Stimulated activated CD8-positive, alpha-beta memory T cell treated with anti-CD3 and anti-CD28 coated beads, Interleukin-7, amount 100 ng/mL, for 24 hours (primary cell): ENCODE data around the gene MPV17L2.

Experiments used
- DNase-seq: peaks from one replicate; pipeline ENCODE4 v3.0.0-alpha.2; 2020; ENCODE audit warnings: low read depth

The MPV17L2 gene

DNA sequence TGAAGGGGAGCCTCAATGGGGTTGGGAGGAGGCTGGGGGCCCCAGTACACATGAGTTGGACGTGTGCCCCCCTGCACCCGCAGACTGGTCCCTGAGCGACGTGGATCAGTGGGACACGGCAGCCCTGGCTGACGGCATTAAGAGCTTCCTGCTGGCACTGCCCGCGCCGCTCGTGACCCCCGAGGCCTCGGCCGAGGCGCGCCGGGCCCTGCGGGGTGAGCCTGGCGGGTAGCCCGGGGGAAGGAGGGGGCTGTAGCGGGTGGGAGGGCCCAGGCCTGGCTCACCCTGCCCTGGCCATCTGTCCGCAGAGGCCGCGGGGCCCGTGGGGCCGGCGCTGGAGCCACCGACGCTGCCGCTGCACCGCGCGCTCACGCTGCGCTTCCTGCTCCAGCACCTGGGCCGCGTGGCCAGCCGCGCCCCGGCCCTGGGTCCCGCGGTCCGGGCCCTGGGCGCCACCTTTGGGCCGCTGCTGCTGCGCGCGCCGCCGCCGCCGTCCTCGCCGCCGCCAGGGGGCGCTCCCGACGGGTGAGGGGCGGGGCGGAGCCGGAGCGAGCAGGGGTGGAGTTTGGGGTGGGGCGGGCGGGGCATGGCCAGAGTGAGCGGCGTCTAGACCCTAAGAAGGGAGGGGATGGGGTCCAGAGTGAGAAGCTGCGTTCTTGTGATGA lies 31.9 kb upstream of the MPV17L2 start:
- DNase-seq, result peak; percentile 56

DNA sequence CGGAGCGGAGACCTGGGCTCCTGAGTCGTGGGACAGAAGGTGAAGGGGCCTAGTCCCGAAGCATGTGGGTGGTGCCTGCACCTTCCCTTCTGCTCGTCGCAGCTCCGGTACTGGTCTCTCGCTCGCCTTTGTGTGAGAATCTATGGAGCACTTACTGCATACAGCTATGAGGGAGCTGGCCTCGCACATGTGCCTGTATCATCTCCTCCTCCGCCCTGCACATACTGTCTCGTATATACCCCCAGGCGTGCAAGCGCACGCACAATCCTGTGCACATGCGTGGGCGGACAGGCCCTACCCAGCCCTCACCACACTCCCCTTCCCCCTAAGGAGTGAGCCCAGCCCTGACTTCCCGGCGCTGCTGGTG lies 31.4 kb upstream of the MPV17L2 start:
- DNase-seq, result no peak

DNA sequence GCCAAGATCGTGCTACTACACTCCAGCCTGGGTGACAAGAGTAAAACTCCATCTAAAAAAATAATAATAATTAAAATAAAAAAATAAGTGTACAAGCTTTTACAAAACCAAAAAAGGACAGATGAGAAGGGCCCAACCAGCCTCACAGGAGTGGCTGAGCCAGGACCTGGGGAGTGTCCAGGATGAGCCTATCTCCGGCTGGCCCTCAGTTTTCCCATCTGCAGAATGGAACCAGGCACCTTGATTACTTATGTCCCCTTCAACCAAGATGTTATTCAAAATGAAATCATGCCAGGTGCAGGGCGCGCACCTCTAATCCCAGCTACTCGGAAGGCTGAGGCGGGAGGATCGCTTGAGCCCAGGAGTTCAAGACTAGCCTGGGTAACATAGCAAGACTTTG lies 28.9 kb upstream of the MPV17L2 start:
- no peak for DNase-seq

DNA sequence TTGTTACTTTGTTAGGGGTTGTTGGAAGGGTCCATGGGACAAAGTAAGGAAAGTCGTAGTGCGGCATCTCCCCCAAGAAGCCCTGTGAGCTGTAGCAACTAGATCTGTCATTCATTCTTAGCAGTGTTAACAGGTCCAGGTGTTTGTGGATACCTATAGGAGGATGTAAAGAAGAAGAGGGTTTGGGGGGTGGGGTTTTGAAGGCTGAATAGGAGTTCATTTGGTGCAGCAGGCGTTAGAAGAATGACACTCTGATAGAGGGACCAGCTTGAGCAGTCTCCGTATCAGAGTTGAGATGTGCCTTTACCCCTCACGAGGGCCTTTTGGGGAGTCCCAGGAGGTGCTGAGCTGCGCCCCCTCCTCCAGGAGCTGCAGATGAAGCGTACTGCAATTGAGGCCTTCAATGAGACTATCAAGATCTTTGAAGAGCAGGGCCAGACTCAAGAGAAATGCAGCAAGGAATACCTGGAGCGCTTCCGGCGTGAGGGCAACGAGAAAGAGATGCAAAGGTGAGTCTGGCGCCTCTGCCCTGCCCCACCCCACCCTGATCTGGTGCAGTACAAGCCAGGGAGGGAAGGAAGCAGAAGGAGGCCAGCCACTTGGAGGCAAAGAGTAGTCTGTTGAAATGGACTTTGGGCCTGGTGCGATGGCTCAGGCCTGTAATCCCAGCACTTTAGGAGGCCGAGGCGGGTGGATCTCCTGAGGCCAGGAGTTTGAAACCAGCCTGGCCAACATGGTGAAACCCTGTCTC lies 27.0 kb upstream of the MPV17L2 start:
- DNase-seq, result no peak

DNA sequence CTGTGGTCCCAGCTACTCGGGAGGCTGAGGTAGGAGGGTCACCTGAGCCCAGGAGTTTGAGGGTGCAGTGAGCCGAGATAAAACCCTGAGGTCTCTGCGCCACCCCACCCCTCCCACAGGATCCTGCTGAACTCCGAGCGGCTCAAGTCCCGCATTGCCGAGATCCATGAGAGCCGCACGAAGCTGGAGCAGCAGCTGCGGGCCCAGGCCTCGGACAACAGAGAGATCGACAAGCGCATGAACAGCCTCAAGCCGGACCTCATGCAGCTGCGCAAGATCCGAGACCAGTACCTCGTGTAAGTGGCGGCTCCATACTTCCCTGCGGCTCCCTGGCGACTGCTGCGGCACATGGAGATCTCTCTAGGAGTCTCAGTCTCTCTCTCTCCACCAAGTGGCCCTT lies 26.0 kb upstream of the MPV17L2 start:
- DNase-seq, result no peak

DNA sequence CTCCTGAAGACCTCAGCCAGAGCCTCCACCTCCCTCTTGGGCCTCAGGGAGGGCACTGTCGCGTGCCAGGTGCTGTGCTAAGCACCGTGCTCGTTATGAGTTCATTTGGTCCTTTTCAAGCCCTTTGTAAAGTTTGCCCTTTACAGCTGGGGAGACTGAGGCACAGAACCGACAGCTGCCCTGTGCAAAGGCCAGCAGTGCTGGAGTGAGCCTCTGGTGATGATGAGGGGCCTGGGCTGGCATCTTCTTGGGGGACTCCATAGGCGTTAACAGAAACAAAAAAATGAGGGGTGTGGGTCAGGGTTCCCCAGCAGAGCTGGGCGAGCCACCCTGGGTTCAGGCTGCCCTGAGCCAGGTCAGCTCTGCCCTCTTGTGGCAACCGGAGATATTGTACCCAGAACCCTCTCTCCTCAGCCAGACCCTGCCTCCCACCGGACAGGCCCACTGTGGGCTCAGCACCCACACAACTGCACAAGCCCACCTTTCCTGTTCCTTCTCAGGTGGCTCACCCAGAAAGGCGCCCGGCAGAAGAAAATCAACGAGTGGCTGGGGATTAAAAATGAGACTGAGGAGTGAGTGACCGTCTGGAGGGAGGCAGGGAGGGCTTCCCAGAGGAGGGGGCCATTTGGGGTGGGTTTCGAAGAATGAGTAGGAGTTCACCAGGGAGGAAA lies 24.9 kb upstream of the MPV17L2 start:
- no peak for DNase-seq

DNA sequence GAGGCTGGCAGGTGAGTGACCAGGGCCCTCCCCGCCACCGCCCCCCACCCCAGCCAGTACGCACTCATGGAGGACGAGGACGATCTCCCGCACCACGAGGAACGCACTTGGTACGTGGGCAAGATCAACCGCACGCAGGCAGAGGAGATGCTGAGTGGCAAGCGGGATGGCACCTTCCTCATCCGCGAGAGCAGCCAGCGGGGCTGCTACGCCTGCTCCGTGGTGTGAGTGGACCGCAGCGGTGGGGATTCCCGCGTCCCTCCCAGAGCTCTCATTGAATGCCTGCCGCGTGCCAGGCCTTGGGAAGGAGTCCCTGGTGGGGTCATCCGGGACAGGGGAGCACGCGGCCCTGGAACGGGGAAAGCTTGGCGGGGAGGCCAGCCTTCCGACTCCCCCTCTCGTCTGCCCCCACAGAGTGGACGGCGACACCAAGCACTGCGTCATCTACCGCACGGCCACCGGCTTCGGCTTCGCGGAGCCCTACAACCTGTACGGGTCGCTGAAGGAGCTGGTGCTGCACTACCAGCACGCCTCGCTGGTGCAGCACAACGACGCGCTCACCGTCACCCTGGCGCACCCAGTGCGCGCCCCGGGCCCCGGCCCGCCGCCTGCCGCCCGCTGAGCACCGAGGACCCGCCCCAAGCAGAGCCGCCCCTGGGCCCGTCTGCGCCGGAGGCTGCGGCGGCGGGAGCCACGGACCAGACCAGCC lies 24.2 kb upstream of the MPV17L2 start:
- no peak for DNase-seq

DNA sequence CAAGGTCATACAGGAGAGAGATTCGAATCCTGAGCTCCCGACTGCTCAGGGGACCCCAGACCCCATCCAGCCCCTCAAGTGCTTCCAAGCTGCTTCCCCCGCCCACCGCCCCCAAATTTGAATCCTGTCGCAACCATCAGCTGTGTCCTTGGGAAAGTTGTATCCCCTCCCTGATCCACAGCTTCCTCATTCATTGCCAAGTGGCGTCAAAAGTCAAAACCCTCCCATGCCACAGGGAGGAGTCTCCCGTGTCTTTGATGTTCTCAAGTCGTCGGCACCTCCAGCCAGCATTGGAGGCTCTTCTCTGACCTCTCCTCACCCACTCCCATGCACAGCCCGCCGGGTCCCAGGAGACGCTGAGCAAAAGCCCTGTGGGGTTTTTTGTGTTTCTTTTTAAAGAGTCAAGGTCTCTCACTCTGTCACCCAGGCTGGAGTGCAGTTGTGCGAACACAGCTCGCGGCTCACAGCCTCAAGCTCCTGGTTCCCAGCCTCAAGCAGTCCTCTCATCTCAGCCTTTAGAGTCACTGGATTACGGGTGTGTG lies 22.2 kb upstream of the MPV17L2 start:
- no peak for DNase-seq

DNA sequence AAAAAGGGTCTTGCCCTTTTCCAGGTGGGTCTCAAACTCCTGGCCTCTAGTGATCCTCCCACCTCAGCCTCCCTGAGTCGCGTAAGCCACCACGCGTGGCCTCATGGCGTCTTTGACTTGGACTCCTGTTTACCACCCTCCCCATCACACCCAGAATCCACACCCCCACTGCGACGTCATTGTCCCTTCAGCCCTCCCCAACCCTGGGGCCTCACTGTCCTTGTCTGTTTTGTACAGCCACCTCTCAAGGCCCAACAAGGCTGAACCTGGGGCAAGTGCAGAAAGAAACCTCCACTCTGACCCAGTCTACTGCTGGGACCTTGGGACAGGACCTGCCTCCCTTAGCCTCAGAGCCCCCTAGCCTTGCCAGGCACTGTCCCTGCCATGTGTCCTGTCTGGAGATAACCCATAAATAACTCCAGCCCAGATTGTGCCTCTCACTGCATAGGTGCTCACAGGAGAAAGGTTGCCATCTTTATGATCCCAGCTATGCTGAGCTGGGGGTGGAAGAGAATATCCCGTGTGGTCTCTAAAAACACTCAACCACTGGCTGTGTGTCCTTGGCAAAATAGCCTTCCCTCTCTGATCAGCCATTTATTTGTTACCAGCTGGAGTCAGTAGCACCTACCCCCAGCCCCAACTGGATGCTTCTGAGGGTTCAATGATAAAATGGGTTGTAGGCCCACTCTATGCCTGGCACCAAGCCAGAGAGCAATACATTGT lies 21.3 kb upstream of the MPV17L2 start:
- no peak for DNase-seq

DNA sequence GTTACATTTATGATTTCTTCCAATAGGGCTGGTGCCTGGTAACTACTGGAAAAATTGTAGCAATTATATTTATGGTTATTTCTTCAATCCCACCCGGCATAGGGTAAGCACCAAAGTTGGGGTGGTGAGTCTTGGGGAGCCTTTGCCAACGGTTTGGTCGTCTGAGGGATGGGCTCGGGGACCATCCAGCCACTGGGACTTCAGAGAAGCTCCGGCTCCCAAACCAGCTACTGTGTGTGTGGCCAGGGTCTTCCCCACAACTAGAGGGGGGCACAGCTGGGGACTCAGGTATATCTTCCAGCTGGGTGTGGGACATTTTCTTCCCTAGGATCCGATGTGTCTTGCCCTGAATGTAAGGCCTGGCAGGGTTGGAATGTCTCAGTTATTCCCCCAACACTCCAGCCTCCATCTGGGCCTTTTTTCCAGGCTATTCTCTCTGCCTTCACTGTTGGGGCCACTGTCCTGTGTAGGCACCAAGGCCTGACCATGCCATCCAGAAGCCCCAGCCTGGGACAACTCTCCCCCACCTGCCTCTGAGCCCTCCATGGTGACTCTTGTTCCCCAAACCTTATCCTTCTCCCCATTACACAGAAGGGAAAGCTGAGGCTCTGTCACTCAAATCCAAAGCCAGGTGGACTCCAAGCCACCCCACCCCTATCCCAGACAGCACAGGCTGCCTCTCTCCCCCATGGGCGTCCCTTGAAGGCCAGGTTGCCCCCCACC lies 20.5 kb upstream of the MPV17L2 start:
- DNase-seq, result no peak

DNA sequence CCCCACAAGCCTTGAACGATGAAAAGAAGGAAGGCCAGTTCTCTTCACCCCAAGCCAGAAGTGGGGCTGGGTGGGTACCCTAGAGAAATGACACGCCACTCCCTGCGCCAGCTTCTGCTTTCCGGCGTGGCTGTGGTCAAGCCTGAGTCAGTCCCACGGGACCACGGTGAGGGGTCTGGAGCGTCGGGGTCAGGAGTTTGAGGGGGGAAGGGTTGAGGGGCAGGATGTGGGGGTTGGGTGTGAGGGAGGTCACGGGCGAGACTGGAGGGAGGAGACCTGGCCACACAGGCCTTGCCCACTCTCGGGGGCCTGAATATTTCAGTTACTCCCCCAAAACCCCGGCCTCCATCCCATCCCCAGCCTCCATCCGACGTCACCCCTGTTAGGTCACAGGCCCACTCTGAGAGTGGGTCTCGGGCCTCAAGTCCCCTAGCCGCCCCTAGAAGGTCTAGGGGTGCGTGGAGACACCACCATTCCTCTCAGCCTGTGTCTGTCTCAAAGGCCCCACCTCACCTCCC lies 19.9 kb upstream of the MPV17L2 start:
- DNase-seq, result no peak

DNA sequence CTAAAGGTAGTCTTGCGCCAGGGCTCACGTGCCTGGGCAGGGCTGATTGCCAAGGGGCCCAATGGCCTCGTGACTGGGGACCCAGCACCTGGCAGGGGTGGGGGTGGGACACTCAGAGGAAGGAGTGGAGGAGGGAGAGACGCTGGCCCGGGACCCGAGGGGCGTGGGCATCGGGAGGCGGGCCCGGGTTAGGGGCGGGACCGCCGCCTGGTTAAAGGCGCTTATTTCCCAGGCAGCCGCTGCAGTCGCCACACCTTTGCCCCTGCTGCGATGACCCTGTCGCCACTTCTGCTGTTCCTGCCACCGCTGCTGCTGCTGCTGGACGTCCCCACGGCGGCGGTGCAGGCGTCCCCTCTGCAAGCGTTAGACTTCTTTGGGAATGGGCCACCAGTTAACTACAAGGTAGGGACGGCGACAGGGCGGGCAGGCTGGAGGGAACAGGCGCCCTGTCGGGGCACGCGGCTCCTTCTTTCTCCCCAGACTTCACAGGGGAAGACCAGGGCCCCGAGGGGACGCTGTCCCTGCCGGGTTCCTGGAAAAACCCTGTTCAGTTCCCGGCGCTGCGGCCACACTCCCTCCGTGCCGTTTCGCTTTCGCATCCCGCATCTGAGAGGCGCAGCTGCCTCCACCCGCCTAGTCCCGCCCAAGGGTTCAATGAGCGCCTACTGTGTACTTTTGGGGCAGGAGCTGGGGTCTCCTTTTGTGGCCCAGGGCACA lies 19.3 kb upstream of the MPV17L2 start, which contains the start of gene IFI30:
TSS of gene IFI30 (plus strand) at position 242 of the 717 bp plus-strand sequence. CDS start at position 271, 29 bp downstream.
- DNase-seq, result no peak

DNA sequence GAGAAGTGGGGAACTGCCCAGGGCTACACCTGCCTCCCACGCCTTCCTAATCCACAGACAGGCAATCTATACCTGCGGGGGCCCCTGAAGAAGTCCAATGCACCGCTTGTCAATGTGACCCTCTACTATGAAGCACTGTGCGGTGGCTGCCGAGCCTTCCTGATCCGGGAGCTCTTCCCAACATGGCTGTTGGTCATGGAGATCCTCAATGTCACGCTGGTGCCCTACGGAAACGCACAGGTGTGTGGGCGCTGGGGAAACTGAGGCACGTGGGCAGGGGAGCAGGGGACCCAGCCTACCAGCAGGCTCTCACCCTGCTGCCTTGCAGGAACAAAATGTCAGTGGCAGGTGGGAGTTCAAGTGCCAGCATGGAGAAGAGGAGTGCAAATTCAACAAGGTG lies 18.0 kb upstream of the MPV17L2 start:
- DNase-seq, result no peak

DNA sequence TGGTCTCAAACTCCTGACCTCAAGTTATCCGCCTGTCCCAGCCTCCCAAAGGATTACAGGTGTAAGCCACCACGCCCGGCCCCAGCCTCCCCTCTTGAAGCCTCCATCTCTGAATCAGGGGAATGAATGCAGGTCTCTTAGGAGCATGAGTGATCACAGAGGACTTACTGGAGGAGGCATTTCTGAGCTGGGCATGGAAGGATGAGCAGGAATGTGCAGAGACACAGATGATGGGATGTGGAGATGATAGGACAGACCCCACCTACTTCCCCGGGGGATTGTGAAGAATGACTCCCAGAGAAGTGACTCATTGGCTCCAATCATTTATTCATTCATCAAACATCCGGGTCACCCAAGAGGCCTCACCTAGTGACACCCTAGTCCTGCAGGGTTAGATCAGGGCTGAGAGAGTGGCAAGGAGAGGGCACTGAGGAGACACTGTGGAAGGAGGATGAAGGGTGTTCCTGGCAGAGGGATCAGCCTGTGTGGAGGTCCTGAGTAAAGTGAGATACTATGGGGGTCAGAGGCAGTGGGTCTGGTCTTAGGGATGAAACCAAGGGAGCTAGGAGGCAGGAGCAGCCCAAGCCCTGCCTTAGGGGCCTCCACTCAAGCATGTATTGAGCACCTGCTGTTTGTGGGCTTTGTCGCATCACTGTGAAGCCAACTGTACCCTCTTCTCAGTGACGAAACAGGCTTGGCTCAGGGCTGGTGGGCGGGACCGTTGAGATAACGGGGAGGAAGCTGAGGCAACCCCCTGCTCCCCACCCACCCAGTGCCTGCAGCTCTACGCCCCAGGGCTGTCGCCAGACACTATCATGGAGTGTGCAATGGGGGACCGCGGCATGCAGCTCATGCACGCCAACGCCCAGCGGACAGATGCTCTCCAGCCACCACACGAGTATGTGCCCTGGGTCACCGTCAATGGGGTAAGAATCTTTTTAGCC lies 16.4 kb upstream of the MPV17L2 start:
- DNase-seq, result no peak

DNA sequence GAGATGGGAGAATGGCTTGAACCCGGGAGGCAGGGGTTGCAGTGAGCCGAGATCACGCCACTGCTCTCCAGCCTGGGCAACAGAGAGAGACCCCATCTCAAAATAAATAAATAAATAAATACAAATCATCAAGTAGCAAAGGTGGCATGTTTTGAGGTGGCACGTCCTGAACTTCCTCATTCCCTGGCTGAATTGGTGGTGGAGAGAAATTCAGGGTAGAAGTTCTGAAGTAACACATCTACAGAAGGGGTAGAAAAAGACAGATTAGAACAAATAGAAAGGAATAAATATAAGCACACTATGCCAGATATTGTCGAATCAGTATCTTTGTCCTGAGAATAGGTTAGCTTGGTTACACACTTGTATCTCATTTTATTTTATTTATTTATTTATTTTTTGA lies 13.1 kb upstream of the MPV17L2 start:
- no peak for DNase-seq

DNA sequence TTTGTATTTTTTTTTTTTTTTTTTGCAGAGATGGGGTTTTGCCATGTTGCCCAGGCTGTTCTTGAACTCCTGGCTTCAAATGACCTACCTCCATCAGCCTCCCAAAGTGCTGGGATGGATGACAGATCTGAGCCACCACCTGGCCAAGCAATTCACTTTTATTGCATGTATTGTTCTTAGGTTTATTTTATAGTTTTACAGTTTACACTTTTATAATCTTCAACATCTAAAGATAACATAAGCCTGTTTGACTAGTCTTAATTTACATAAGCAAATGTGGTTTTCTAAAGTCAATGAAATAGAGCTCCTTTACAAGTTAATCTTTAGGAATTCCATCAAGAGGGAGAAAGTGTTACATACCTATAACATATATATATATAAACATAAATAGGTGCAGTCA lies 9.5 kb upstream of the MPV17L2 start:
- DNase-seq, result no peak

DNA sequence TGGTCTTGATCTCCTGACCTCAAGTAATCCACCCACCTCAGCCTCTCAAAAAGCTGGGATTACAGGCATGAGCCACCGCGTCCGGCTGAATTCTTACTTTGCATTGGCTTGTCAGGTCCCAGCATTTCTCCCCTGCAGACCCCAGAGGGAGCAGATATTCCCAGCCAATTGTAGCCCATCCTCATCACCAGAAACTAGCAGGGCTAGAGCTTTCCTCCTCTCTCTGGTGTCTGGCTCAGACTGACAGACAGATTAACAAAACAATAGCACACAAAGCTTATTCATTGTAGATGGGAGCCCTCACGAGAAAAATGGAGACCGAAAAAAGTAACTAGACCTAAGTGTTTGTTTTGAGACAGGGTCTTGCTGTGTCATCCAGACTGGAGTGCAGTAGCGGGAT lies 7.5 kb upstream of the MPV17L2 start:
- no peak for DNase-seq

DNA sequence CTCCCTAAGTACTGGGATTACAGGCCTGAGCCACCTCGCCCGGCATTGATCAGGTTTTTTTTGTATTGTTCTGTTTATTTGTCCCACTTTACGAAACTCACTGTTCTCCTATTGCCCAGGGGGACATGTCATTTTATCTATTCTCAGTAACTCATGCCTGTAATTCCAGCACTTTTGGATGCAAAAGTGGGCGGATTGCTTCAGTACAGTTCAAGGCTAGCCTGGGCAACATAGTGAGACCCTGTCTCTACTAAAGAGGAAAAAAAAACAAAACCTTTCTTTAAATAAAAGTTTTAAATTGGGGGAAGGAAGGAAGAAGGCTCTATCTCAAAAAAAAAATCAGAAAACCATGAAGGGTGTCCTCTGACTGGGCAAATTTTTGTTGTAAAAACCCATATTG lies 2.7 kb upstream of the MPV17L2 start:
- no peak for DNase-seq

DNA sequence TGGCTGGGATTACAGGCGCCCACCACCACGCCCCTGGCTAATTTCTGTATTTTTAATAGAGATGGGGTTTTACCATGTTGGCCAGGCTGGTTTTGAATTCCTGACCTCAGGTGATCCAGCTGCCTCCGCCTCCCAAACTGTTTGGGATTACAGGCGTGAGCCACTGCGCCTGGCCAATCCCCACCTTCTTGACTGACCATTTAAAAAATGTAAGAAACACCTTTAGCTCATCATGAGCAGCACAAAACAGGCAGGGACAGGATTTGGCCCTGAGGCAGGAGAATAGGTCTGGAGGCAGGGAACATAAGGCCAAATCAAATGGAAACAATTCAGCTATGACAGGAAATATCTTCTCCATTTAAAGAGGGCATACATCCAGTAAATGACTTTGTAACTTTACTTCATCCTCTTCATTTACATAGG lies 1.4 kb upstream of the MPV17L2 start:
- DNase-seq, result no peak
